Measurements from ENCODE around the gene PTPN1.

GRCh38 chr20:50592282-50593004, 82.3 kb downstream of the PTPN1 start:
- TF ChIP-seq CTCF (IDR thresholded peaks at IDR 0.05) = no peak
- TF ChIP-seq ZFX (IDR thresholded peaks at IDR 0.05; ENCODE audit: borderline replicate concordance) = no peak

Data from 22Rv1 (cell line).